Measurements from ENCODE around the gene DNMT1.

Gene DNMT1

DNA sequence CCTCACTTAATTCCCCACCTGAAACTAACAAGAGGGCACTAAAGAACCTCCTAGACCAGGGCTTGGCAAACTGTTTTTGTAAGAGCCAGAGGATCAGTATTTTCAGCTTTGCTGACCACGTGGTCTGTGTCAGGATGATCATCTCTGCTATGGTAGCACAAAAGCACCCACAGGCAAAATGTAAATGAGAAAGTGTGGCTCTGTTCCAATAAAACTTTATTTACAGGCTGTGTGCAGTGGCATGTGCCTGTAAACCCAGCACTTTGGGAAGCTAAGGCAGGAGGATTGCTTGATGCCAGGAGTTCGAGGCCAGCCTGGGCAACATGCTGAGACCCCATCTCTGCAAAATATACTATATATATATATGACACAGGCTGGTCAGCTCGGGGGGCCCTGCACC lies 31.2 kb downstream of the DNMT1 start:
- TF ChIP-seq, protein P1, sequence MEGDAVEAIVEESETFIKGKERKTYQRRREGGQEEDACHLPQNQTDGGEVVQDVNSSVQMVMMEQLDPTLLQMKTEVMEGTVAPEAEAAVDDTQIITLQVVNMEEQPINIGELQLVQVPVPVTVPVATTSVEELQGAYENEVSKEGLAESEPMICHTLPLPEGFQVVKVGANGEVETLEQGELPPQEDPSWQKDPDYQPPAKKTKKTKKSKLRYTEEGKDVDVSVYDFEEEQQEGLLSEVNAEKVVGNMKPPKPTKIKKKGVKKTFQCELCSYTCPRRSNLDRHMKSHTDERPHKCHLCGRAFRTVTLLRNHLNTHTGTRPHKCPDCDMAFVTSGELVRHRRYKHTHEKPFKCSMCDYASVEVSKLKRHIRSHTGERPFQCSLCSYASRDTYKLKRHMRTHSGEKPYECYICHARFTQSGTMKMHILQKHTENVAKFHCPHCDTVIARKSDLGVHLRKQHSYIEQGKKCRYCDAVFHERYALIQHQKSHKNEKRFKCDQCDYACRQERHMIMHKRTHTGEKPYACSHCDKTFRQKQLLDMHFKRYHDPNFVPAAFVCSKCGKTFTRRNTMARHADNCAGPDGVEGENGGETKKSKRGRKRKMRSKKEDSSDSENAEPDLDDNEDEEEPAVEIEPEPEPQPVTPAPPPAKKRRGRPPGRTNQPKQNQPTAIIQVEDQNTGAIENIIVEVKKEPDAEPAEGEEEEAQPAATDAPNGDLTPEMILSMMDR (IDR thresholded peaks at IDR 0.05; ENCODE audit: low read depth, low read length): no peak
- no peak overlapping the region for H3K4me3 ChIP-seq (ENCODE audit: low read depth, low read length)

DNA sequence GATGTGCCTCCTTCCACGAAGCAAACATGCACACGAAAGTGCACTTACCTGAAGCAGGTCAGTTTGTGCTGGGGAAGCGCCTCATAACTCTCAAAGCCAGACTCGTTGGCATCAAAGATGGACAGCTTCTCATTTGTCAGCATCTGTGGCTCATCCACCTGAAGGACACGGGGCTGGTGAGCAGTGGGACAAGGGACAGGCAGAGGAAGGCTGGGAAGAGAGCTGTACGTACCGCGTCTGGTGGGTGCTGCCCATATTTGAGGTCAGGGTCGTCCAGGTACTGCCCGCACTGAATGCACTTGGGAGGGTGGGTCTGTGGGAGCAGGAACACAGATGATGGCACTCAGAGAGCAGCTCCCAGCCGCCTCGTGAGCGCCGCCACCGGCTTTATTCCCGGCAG lies 35.1 kb downstream of the DNMT1 start:
- TF ChIP-seq, protein P1 (IDR thresholded peaks at IDR 0.05; ENCODE audit: low read depth, low read length): no peak
- H3K4me3 ChIP-seq (ENCODE audit: low read depth, low read length): no peak overlapping the region

DNA sequence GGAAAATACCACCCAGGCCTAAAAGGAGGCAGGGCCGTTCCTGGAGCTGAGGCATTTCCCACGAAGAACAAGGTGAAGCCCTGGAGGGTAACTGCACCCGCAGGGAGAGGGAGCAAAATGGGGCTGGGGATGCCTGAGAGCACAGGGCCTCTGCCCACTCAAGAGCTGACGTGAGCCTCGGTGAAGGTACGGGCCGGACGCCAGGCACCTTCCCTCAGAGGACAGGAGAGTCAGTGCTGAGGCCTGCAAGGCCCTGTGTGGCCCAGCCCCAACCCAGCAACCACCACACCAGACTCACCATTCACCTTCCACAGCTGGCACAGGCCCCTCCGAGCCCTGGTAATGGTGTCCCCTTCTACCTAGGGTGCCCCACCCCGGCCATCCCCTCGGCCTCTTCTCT lies 36.3 kb downstream of the DNMT1 start:
- no peak overlapping the region for H3K4me3 ChIP-seq (ENCODE audit: low read depth, low read length)
- TF ChIP-seq, protein P1 (IDR thresholded peaks at IDR 0.05; ENCODE audit: low read depth, low read length): no peak

DNA sequence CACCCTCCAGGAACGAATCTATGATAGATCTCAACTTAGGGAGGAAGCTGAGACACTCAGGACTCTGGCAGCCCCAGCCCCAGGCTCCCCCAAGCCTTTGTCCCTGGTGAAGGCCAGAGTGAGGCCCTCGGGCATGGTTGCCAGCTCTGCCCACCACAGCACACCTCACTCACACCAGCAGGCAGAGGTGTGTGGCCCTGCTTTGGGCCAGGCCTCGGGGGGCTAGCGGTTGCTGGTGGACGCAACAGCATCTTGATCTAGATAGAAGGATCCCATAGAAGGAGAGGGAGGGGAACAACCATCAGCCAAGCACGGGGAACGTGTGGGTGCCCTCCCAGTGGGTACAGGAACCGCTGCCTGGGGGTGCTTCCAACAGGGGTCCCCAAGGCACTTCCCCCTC lies 36.7 kb downstream of the DNMT1 start:
- TF ChIP-seq, protein P1 (IDR thresholded peaks at IDR 0.05; ENCODE audit: low read depth, low read length): no peak
- H3K4me3 ChIP-seq (ENCODE audit: low read depth, low read length): no peak overlapping the region

DNA sequence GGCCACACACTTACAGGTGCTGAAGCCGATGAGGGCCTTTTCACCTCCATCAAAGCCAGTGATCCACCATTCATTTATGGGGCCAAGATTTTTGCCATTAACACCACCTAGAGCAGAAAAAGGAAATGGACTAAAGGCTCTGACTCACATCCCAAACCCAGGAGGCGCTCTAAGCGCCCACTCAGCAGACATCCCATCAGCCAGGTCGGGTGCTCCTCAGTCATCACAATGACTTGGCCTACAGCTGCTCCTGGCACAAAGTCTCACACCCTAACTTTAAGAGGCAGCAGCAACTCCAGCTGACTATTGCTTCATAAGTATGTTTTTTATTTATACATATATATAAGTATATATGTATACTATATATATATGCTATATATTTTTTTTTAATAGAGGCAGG lies 38.9 kb downstream of the DNMT1 start:
- H3K4me3 ChIP-seq (ENCODE audit: low read depth, low read length): no peak overlapping the region
- TF ChIP-seq, protein P1 (IDR thresholded peaks at IDR 0.05; ENCODE audit: low read depth, low read length): no peak

DNA sequence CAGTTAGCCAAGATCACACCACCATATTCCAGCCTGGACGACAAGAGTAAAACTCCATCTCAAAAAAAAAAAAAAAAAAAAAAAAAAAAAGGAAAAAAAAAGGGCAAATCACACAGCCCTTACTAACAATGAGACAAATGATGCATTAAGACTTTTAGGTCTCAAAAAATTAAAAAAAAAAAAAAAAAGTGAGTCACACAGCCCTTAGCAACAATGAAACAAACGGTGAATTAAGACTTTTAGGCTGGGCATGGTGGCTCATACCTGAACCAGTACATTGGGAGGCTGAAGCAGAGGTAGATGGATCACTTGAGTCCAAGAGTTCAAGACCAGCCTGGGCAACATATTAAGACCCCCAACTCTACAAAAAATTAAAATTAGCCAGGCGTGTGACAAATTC lies 42.7 kb downstream of the DNMT1 start:
- H3K4me3 ChIP-seq (ENCODE audit: low read depth, low read length): no peak overlapping the region
- TF ChIP-seq, protein P1 (IDR thresholded peaks at IDR 0.05; ENCODE audit: low read depth, low read length): no peak

DNA sequence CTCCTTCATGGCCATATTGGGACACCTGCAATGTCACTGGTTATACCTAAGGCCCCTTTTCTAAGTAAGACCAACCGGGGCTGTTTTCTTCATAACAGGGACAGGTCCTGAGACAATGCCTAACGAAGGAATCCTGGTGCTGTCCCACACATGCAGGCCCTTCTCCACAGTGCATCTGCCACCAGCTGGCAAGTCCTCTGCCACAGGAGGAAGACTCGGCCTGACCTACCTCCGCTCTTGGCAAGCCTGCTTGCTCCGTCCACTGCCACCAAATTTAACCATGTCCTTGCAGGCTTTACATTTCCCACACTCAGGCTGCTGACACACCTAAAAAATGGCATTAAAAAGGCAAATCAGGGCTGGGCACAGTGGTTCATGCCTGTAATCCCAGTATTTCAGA lies 43.2 kb downstream of the DNMT1 start:
- TF ChIP-seq, protein P1 (IDR thresholded peaks at IDR 0.05; ENCODE audit: low read depth, low read length): no peak
- no peak overlapping the region for H3K4me3 ChIP-seq (ENCODE audit: low read depth, low read length)
